Spleen (tissue), 11 donors: ENCODE results near the gene LAIR2. TPM values are rescaled to one million over a fixed set of nuclear protein-coding genes. Genes with fewer than 3 reads are reported as not detected.

Source experiments
- DNase-seq: peaks from one replicate; pipeline ENCODE4 v3.0.0-alpha.2; 2020
- H3K27ac ChIP-seq, 8 donors: fragments of 200-600 bp; sonication (generic) in 7 of 8; 1 replicate in 4 of 8; 2 replicates in 4 of 8; pipeline versions ENCODE4 v1.5.0 to v1.8.0; 2016 to 2021; ENCODE audit warnings: inconsistent platforms in 4 of 8, mild to moderate bottlenecking in 4 of 8, moderate library complexity in 1 of 8
- H3K27me3 ChIP-seq, 7 donors: fragments of 200-600 bp; sonication (generic) in 6 of 7; replicated peaks in 1 of 7; 1 replicate in 4 of 7; 2 replicates in 3 of 7; pipeline versions ENCODE4 v1.5.0 to v1.8.0; 2016 to 2021; ENCODE audit warnings: inconsistent platforms in 3 of 7, mild to moderate bottlenecking in 1 of 7
- H3K36me3 ChIP-seq, 6 donors: fragments of 200-600 bp; sonication (generic) in 5 of 6; 1 replicate in 4 of 6; 2 replicates in 2 of 6; pipeline versions ENCODE4 v1.5.0 to v1.8.0; 2016 to 2021; ENCODE audit warnings: inconsistent platforms in 2 of 6
- H3K4me1 ChIP-seq, 6 donors: fragments of 200-600 bp; sonication (generic) in 5 of 6; 1 replicate in 3 of 6; 2 replicates in 3 of 6; pipeline versions ENCODE4 v1.5.0 to v1.8.0; 2016 to 2021; ENCODE audit warnings: inconsistent platforms in 3 of 6
- H3K4me3 ChIP-seq, 8 donors: fragments of 200-600 bp; sonication (generic) in 7 of 8; 1 replicate in 4 of 8; 2 replicates in 4 of 8; pipeline versions ENCODE4 v1.5.0 to v1.8.0; 2016 to 2021; ENCODE audit warnings: inconsistent platforms in 4 of 8, mild to moderate bottlenecking in 4 of 8, moderate library complexity in 2 of 8
- H3K9me3 ChIP-seq, 8 donors: fragments of 200-600 bp; sonication (generic) in 7 of 8; 1 replicate in 4 of 8; 2 replicates in 4 of 8; pipeline versions ENCODE4 v1.5.0 to v1.8.0; 2016 to 2021; ENCODE audit warnings: inconsistent platforms in 4 of 8
- CTCF ChIP-seq, 11 experiments: fragments of 200-600 bp in 7 of 11; fragments of 450-650 bp in 4 of 11; sonication (generic) in 4 of 11; IDR thresholded peaks in 8 of 11; conservative IDR thresholded peaks in 3 of 11; 1 replicate in 7 of 11; 2 replicates in 4 of 11; pipeline versions ENCODE4 v1.4.0 to v1.8.0; 2016 to 2021; ENCODE audit warnings: antibody characterized with exemption in 11 of 11, inconsistent platforms in 4 of 11, mild to moderate bottlenecking in 1 of 11
- POLR2A ChIP-seq, 3 donors: fragments of 450-650 bp; IDR thresholded peaks; one replicate each; pipeline ENCODE4 v1.5.1; 2017; ENCODE audit warnings: antibody characterized with exemption in 3 of 3, mild to moderate bottlenecking in 1 of 3
- POLR2AphosphoS5 ChIP-seq, 3 donors: sonication (generic); formaldehyde crosslinking; IDR thresholded peaks; one replicate each; pipeline ENCODE4 v1.5.1; 2017; ENCODE audit warnings: antibody characterized with exemption in 3 of 3
- WGBS, 5 donors: extraction: QIAGEN DNeasy Blood & Tissue Kit in 3 of 5; methylation state at CpG; one replicate each; pipeline versions ENCODE4 v1.1.5 to v1.1.7; 2013 to 2018; 5-methylcytosine and 5-hydroxymethylcytosine counted together
- intact Hi-C: fragments of 100-400 bp; cut with DNase I; formaldehyde crosslinking; loops from one replicate; pipeline ENCODE4 v1.15.0; 2023; ENCODE audit warnings: low total_unique reads
- polyA plus RNA-seq, 3 donors: library from polyadenylated mRNA; stranded (reverse); fragments of 200-250 nt; gene quantifications; one replicate each; pipeline ENCODE4 v1.2.1, GENCODE V29; 2013
- total RNA-seq, 7 donors: library from RNA; depleted of rRNA in 3 of 7; stranded (reverse); fragments of >200 nt in 3 of 7; fragmentation: NEBNext Ultra II Directional in 4 of 7; extraction: Animal tissue kit (Norgen Biotek cat#: 25700) in 4 of 7; gene quantifications; one replicate each; pipeline versions ENCODE4 v1.1.0 to v1.2.1, GENCODE V29; 2016 to 2021
- donor health status: healthy with polysubstance abuse.
- donor health status: DM: no; HTN: no; CAD: no; lungs with moderate emphysema.
- donor health status: DM: no; HTN: no; CAD: no.
- donor health status: Bipolar disorder and iron deficiency.
- donor health status: healthy.
- donor health status: DM: no; HTN: no; CAD: no.
- donor health status: DM: yes; HTN: yes; CAD: no.

LAIR2 gene
- total and polyA plus RNA-seq, 10 donors = 0.28 to 4.9 (median 3.1) TPM; not detected in 4

DNA sequence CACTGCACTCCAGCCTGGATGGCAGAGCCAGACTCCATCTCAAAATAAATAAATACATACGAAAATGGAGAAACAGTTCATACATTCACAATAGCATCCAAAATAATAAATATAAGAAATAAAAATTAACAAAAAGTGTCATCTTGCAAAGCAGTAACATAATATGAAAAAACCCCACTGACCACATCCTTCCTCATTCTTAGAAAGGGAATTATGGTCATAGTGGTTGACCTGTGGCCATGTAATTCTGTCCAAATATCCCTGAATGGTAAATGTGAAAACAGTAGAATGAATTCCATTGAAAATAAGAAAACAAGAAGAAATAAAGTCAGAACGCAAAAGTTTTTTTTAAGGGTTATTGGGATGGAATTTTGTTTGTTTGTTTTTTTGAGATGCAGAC is 22.6 kb upstream of the LAIR2 start:
- no peak for DNase-seq
- intact Hi-C loops = loop anchor here (5.0 kb wide), 1 partner anchor 192 kb away; no protein-coding TSS in a partner anchor
- Histone ChIP-seq H3K27ac (no peak overlapping the region), H3K27me3 (peaks cover 0 to 81% (median 7%) of the 10 kb centered on the region in 7 donors), H3K36me3 (no peaks in the 10 kb centered on the region), H3K4me3 (no peak overlapping the region), H3K9me3 (no peaks in the 10 kb centered on the region), H3K4me1 (peaks cover 0 to 44% (median 29%) of the 10 kb centered on the region in 6 donors)
- 24 to 44% (median 41%) methylated on average over 2 of the region's 2 CpGs for WGBS, 5 donors
- no peak for TF ChIP-seq POLR2A (IDR thresholded peaks at IDR 0.05)

GRCh38 chr19:54481326-54481930 is 21.2 kb upstream of the LAIR2 start:
- Histone ChIP-seq H3K27ac (no peak overlapping the region), H3K4me1 (peaks cover 0 to 53% (median 29%) of the 10 kb centered on the region in 6 donors), H3K36me3 (no peaks in the 10 kb centered on the region), H3K4me3 (no peak overlapping the region), H3K27me3 (peaks cover 0 to 83% (median 12%) of the 10 kb centered on the region in 7 donors), H3K9me3 (no peaks in the 10 kb centered on the region)
- TF ChIP-seq CTCF (IDR thresholded peaks at IDR 0.05 in 8 of 11, conservative IDR thresholded peaks at IDR 0.05 in 3 of 11) = peak in 10 of 11 experiments; percentile 20 to 75 (median 54)
- no peak for TF ChIP-seq POLR2AphosphoS5 (IDR thresholded peaks at IDR 0.05)
- DNase-seq = no peak
- intact Hi-C loops = loop anchor here (5.0 kb wide), 1 partner anchor 191 kb away; no protein-coding TSS in a partner anchor
- 12 to 13% (median 13%) methylated on average over 16 of the region's 16 CpGs for WGBS, 5 donors

DNA sequence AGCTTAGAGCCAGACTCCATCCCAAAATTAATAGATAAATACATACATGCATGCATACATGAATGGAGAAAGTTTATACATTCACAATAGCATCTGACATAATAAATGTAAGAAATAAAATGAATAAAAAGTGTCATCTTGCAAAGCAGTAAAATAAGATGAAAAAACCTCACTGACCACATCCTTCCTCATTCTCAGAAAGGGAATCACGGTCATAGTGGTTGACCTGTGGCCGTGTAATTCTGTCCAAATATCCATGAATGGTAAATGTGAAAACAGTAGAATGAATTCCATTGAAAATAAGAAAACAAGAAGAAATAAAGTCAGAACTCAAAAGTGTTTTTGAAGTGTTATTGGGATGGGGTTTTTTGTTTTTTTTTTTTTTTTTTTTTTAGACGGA is 19.7 kb upstream of the LAIR2 start:
- no peak for TF ChIP-seq POLR2A (IDR thresholded peaks at IDR 0.05)
- no peak for TF ChIP-seq POLR2AphosphoS5 (IDR thresholded peaks at IDR 0.05)
- no peak for TF ChIP-seq CTCF (IDR thresholded peaks at IDR 0.05 in 8 of 11, conservative IDR thresholded peaks at IDR 0.05 in 3 of 11)
- intact Hi-C loops = loop anchor here (5.0 kb wide), 1 partner anchor 189 kb away; no protein-coding TSS in a partner anchor
- H3K4me1 ChIP-seq = peaks cover 0 to 53% (median 29%) of the 10 kb centered on the region in 6 donors
- no peak overlapping the region for H3K27ac ChIP-seq
- peaks cover 0 to 70% (median 12%) of the 10 kb centered on the region in 7 donors for H3K27me3 ChIP-seq
- no peak overlapping the region for H3K4me3 ChIP-seq
- WGBS, 5 donors = 15 to 35% (median 32%) methylated on average over 3 of the region's 3 CpGs
- H3K36me3 ChIP-seq = no peaks in the 10 kb centered on the region
- no peak for DNase-seq
- no peaks in the 10 kb centered on the region for H3K9me3 ChIP-seq

- no peaks in the 10 kb centered on the region for H3K36me3 ChIP-seq
- peaks cover 0 to 43% (median 29%) of the 10 kb centered on the region in 6 donors for H3K4me1 ChIP-seq
- H3K4me3 ChIP-seq = no peak overlapping the region
- no peak for TF ChIP-seq POLR2AphosphoS5 (IDR thresholded peaks at IDR 0.05)
- TF ChIP-seq POLR2A (IDR thresholded peaks at IDR 0.05) = no peak
- TF ChIP-seq CTCF (IDR thresholded peaks at IDR 0.05 in 8 of 11, conservative IDR thresholded peaks at IDR 0.05 in 3 of 11) = no peak
- H3K9me3 ChIP-seq = no peaks in the 10 kb centered on the region
- intact Hi-C loops = loop anchor here (5.0 kb wide), 1 partner anchor 188 kb away; no protein-coding TSS in a partner anchor
- no peak overlapping the region for H3K27ac ChIP-seq
- DNase-seq = no peak
- WGBS, 5 donors = 78 to 82% (median 80%) methylated on average over 10 of the region's 10 CpGs
- peaks cover 0 to 61% (median 12%) of the 10 kb centered on the region in 7 donors for H3K27me3 ChIP-seq
Measured at GRCh38 chr19:54484451-54484850, 18.2 kb upstream of the LAIR2 start.
